IPS-11a (cell line): Measurements from ENCODE around the gene C1QTNF6.
"Not testable (repeated sequence)": the region's sequence is repeated elsewhere in the genome, so short reads cannot be mapped to it uniquely, and the experiment has no call there.

Source experiments
- H3K4me3 ChIP-seq: one replicate; pipeline ENCODE4 v1.5.1; 2013; ENCODE audit warnings: low read depth, low read length, control low read depth

C1QTNF6 gene

DNA sequence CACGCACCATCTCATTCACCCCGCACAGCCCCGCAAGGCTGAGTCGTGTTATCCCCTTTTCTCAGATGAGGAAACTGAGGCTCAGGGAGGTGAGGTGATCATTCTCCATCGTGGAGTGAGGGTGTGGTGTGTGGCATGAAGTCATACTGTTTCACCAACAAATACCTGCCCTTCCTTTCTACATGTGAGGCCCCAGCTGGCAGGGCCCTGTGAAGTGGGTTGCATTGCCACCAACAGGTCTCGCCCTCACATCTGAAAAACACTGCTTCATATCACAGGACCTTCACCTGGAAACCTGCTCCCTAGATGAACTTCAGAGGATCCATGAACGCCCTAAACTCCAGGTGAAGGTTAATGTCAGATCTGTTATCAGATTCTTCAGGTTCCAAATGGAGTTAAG is 19.9 kb upstream of the C1QTNF6 start:
- H3K4me3 ChIP-seq, result no peak overlapping the region

DNA sequence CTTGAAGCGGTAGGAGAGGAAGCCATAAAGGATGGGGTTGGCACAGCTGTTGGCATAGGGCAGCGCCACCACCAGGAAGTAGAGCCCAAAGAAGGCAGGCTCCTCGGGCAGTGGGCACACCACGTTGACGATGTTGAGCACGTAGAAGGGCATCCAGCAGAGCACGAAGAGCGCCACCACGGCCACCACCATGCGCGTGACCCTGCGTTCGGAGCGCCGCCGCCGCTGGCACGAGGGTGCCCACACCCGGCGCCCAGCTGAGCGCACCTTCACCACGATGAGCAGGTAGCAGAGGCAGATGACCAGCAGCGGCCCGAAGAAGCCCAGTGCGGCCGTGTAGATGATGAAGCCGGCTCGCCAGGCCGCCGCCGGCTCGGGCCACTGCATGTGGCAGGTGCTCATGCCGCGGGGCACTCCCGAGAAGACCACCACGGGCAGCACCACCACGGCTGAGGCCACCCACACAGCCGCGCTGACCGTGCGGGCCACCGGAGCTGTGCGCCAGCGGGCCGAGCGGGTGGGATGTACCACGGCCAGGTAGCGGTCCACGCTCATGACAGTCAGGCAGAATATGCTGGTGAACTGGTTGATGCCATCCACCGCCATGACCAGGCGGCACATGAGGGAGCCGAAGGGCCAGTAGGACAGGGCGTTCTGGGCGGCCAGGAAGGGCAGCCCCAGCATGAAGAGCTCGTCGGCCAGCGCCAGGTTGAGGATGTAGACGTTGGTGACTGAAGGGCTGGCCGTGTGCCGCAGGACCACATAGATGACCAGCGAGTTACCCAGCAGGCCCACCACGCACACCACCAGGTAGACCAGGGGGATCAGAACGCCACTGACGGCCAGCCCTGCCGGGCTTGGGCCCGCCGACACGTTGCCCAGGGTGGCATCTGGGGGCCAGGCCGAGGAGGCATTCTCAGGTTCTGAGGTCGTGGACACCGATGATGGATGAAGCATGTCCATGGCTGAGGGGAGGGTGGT is 19.1 kb upstream of the C1QTNF6 start:
- H3K4me3 ChIP-seq, result no peak overlapping the region

DNA sequence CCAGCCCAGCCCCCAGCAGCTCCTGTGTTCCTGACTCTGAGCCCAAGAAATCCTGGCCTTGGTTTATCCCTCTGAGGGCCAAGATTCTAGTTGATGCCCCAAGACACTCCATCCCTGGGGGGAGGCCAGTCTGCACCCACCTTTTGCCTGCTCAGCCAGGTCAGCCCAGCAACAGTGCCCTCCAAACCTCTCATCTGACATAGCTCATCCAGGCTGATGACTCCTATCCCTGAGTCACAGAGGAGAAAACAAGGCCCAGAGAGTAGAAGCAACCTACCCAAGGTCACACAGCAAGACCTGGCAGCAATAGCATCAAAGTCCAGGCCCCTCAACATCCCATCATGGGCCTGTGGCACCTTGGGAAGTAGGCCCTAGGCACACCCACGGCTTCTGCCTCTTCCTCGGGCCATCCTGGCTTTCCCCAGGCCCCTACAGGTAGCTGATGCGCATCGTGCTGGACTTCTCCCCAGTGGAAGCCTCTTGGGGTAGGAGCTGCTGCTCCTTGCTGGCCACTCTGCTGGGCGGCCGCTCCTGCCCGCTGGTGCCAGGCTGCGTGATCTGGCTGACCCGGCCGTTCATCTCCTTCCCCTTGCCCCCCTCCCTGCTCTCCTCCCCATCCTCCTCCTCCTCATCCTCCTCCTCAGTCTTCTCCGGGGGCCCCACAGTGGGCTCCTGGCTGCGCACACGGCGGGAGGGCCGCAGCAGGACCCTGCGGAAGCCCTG is 18.2 kb upstream of the C1QTNF6 start:
- H3K4me3 ChIP-seq, result no peak overlapping the region

DNA sequence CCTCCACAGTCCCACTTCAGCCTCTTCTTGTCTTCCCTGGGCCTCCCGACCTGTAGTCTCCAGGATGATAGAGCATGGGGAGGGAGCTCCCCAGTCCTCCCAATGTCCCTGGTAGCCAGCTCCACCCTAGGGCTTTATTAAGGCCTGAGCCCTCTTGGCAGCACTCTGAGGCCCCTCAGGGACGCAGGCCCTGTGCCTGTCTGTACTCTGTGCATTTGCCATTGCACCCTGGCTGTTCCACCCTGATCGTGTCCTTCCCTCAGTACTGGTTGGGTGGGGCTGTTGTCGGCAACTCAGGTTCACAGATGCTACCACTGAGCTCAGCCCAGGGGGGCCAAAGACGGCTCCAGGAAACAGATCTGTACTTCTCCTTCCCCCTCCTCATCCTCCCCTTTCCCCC is 17.0 kb upstream of the C1QTNF6 start:
- H3K4me3 ChIP-seq, result no peak overlapping the region

DNA sequence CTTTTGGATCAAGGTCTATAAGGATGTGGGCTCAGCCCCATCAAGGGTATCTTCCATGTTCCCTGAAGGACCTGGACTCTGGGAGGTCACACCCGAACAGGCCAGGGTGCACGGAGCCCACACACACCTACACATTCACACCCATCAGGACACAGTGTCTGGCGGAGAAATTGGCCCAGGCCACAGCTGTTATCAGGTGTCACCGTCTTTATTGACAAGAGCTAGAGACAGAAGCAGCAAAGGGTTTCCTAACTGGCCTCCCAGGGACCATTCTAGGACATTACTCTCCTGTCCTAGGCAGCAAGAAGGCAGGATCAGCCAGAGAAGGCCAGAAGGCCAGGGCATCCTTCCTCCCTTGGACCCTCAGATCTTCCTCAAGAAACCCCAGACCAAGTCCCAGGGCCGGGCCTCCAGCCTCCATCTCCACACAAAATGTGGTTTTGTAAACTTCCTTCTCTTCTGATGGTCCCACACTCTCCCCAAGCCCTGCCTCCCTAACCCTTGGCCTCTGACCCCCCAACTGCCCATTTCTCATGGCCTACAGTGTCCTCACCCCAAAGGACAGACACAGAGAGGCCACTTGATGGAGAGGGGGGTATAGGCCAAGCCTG is 16.1 kb upstream of the C1QTNF6 start:
- no peak overlapping the region for H3K4me3 ChIP-seq

DNA sequence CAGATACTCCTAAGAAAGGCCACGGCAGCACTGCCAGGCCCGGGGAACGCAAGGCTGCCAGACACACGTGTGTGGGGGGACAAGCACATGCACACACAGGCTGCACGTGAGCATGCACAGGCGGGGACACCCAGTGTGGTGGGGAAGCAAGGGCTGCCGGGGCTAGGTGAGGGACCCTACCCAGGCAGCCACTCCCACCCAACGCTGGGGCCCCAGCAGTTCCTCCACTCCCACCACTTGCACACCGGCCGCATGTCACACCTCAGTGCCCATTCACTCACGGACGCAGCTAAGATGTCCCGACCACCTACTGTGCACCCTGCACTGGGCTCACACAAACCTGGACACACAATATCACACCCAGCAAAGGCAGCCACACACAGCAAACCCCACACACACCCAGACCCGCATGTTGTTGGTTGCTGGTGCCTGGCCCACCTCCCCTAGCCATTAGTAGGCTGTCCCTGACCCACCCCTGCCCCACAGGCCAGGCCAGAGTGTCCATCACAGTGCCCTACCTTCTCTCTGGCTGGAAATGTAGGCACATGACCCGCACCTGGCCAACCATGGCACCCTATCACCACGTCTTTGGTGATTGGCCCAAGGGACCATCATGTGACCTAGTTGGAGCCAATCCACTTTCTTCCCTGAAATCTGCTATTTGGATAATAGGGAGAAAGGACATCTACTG is 15.5 kb upstream of the C1QTNF6 start:
- H3K4me3 ChIP-seq, result no peak overlapping the region

DNA sequence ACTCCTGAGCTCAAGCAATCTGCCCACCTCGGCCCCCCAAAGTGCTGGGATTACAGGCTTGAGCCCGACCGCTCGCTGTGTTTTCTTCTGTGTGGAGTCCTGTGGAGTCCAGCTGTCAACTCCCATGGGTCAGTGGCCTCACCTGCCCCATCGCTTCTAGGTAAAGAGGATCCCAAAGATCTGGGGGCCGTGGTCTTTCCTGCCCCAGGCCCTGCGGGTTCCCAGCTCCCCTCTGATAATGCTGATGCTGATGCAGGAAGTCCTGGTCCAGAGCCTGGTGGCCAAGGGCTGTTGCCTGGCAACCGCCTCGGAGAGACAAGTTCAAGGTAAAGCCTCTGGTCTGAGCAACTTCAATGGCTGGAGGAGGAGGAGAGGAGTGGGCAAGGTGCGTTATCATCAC is 14.7 kb upstream of the C1QTNF6 start:
- no peak overlapping the region for H3K4me3 ChIP-seq

DNA sequence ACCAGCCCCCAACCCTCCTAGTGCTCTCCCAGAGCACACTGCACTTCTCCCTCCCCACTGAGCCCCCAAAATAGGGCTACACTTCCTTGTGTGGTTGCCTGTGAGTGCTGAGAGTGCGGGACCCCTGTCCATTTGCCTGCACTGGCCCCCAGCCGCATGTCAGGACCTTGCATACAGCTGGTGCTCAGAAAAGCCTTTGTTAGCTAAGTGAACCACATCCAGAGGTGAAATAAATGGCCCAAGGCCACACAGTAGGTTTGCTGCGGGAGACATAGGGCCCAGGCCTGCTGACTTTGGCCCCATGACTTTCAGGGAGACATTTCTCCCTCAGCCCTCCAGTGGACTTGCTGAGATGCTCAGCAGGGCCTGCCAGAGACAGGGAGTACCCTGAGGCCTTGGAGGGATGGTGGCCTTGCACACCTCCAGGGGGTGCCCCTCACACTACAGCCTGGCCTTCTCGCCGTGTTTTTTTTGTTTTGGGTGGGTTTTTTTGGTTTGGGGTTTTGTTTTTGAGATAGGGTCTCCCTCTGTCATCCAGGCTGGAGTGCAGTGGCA is 14.0 kb upstream of the C1QTNF6 start:
- no peak overlapping the region for H3K4me3 ChIP-seq

DNA sequence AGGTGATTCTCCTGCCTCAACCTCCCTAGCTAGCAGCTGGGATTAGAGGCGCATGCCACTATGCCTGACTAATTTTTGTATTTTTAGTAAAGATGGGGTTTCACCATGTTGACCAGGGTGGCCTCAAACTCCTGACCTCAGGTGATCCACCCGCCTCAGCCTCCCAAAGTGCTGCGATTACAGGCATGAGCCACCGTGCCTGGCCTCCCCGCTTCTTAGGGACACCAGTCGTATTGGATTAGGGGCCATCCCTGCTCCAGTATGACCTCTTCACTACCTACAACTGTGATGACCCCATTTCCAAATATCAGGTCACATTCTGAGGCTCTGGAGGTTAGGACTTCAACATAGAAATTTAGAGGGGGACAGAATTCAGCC is 13.4 kb upstream of the C1QTNF6 start:
- H3K4me3 ChIP-seq, result not testable (repeated sequence)

DNA sequence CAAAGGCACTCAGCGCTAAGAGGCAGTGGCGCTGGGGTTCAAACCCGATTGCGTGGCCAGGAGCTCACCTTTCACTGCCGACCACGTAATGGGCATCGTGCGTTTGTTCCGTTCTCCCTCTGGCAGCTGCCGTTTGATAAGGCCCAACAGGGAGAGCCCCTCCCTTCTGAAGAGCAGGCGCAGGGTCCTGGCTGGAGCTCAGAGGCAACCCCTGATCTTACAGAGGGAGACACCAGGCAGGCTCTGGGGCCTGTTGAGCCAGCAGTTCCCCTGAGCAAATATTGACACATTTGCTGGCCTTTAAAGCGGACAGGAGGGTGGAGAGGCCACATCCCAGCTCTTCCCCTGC is 11.7 kb upstream of the C1QTNF6 start:
- H3K4me3 ChIP-seq, result no peak overlapping the region

DNA sequence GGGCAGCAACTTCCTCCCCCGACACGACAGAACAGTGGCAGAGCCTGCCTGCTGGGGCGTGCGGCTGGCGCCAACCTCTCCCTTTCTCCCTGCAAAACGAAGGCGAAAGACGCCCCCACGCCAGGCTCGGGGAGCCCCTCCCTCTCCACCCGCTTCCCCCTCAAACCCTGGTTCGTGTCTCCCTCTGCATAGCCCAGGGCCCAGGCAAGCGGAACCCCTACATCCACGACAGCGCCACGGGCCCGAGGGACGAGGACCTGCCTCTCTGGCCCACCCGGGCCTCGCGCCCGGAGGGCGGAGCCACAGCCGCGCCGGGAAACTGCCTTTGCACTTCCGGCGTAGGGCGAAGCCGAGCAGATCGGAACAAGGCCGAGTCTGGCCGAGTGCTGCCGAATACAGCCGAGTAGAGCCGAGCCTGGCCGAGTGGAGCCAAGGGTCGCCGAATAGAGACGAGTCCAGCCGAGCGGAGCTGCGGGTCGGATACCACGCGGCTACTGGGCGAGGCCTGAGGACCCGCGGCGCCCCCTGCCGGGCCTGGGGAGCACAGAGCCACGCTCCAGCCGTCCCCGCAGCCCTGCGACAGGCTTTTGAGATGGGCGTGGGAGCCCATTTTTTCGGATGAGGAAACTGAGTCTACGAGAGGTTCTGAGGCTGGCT is 11.2 kb upstream of the C1QTNF6 start:
- peak overlapping the region; percentile 70 for H3K4me3 ChIP-seq

DNA sequence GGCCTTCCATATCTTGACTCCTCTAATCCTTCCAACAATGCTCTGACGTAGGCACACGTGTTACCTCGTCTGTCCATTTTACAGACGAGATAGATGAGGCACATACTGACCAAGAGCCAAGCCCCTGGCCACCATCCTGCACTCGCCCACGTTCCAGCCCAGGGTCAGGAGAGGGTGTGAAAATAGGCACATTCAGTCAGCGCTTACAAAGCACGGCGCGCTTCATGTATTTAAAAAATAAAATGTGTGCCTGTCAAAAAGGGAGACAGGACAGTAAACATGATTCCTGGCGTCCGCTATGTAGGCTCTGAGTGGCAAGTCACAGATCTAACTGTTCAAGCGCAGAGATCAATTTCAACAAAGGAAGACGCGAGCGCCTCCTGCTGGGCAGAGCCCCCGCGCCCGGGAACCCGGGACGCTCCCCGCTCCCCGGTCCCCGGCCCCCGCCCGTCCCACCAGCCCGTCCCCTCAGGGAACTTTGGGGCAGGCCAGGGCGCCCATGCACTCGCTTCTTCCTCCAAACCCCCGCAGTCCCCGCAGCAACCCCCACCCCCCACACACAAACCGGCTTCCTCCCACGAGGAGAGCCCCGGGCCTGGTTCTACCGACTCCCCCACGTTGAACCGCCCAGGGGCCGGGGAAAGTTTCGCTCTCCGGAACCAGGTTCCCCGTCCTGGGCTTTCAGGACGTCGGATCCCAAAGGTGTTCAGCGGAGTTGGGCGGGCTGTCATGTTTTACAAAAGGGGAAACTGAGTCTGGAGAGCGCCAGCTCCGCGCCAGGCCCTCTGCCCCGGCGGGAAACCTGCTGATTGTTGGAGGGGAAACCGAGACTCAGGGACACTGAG is 10.4 kb upstream of the C1QTNF6 start:
- H3K4me3 ChIP-seq, result peak overlapping the region; percentile 70

DNA sequence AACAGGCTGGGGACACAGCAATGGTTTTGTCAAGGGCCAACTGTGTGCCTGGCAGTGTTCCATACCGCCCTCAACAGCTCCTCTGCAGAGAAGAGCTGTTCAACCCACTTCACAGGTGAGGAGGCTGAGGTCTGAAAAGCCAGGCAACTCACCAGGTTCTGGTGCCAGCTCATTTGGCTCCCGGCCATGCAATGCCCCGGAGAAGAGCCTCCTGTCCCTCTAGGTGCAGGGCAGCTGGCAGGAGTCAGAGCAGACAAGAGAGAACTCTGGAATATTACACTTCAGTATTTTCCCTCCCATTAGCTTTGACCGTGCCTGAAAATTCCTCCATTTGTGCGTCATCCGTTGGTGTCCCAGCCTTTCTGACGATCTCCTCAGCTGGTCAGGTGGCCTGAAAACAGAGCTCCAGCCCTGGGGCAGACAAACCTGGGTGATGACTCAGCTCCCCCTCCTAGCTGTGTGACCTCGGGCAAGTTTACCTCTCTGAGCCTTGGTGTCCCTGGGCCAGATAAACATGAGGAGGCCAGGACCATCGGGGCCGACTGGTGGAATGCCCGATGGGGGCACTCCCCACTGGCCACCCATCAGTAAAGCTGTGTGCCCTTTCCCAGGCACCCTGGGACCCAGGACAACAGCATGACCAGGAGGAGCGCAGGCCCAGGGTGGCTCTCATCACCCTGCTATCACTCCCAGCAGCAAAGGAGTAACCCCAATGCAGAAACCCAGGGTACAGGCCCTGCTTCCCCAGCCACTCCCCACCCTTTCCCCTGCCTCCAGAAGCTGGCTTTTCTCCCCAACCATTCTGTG is 9.6 kb upstream of the C1QTNF6 start:
- H3K4me3 ChIP-seq, result no peak overlapping the region

DNA sequence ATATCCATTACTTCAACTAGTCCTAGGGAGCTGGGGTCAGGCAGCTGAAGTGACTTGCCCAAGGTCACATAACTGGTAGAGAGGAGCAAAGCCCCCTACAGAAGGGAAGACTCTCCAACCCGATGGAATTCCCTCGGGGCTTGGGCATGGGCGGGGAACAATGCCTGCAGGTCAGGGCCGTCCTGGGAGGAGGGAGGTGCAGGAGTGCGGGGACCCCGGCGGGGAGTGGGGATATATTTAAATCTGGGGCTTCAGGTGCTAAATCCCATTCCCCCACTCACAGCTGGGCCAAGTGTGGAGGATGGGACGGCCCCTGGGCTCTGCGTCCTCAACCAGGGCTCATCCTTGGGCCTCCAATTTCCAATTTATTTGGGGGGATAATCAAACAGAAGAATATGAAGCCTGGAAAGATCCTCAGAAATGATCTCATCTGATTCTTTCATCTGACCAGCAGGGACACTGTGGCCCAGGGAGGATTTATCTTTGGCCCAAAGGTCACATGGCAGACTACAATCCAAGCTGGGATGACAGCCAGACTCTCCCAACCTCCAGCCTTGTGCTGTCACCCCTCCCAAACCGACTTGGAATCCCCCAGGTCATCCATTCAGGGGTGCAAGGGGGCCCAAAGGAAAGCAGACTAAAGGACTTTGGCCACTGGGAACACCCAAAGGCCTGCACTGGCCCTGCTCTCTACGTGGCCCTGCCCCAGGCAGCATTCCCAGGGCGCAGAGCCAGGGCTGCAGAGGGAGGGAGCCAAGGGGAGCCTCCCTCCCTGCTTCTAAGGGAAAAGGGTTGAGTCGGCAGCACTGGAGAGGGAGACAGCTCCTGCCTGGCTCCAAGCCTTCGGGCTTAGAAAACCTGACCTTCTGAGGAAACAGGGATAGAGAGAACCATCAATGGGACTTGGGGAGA is 8.7 kb upstream of the C1QTNF6 start:
- H3K4me3 ChIP-seq, result no peak overlapping the region

DNA sequence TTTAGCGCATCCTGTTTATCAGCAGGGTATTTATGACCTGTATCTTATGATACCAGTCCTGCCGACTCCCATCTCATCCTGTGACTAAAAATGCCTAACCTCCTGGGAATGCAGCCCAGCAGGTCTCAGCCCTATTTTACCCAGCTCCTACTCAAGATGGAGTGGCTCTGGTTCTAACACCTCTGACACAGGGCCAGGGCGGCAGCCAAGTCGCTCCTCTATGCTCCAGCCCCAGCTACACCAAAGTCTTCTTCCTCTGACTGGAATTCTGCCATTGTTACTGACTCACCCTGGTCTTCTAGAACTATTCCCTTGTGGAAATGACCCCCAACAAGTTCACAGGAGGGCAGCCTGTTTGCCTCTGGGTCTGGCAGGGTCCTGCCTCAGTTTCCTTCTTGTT is 7.9 kb upstream of the C1QTNF6 start:
- no peak overlapping the region for H3K4me3 ChIP-seq

DNA sequence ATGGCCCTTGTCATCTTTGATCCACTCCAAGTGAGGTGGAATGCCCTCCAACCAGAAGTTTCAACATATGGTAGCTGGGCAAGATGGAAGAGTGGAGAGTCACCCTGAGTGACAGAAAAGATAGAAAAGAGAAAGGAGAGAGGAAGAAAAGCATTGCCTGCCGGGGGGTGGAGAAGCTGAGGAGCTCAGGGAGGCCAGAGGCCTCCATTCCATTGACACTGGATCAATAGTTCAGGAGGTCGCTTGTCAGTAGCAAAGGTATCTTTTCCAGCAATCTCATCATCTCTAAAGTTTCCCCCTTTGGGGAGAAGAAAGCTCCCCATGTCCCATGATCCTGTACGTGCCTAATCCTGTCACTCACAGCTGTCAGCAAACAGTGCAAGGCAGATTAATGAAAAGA is 6.7 kb upstream of the C1QTNF6 start:
- H3K4me3 ChIP-seq, result no peak overlapping the region

DNA sequence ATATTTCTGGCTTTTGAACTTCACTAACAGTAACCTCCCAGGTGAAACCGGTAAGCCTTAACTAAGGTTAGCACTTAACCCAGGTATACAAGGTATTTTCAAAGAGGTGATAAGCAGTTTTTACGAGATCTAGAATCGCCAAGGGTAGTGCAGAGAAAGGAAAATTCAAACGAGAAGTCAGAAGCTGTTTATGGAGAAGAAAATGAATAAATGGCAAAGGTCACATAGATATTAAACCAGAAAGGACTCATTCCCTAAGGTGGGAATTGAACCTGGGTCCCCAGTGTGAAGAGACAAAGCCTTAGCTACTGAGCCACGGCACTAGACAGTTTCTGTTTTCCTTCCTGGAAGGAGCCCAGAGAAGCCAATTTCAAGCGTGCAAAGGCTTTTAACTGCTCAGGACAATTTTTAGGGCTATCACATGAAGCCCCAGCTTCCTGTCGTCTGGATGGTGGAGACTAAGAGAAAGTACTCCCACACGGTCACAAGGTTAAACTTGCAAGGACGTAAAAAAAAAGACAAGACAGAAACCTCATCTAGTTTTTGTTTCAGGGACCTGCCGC is 5.7 kb upstream of the C1QTNF6 start:
- no peak overlapping the region for H3K4me3 ChIP-seq
